Mesenchymal stem cell (in vitro differentiated cells and primary cell): ENCODE measurements around the gene C12orf50.

Source experiments
- DNase-seq: peaks from one replicate; pipeline ENCODE4 v3.0.0-alpha.2; 2013
- H2AFZ ChIP-seq: one replicate; pipeline ENCODE4 v1.6.1; 2013; ENCODE audit warnings: low read depth, mild to moderate bottlenecking, control low read depth, inconsistent platforms, low read length, moderate library complexity
- H2AK5ac ChIP-seq: 2 replicates; pipeline ENCODE4 v1.6.1; 2013; ENCODE audit warnings: low read length, moderate library complexity, mild to moderate bottlenecking, inconsistent platforms; ENCODE audit not compliant: severe bottlenecking
- H2BK120ac ChIP-seq: one replicate; pipeline ENCODE4 v1.6.1; 2013; ENCODE audit warnings: low read depth, mild to moderate bottlenecking, inconsistent platforms, low read length, moderate library complexity
- H2BK12ac ChIP-seq, 2 experiments: one replicate each; pipeline ENCODE4 v1.6.1; 2013; ENCODE audit warnings: inconsistent platforms in 2 of 2, low read length in 2 of 2, mild to moderate bottlenecking in 2 of 2, moderate library complexity in 2 of 2, control low read depth in 1 of 2
- H2BK15ac ChIP-seq: one replicate; pipeline ENCODE4 v1.6.1; 2013; ENCODE audit warnings: mild to moderate bottlenecking, low read depth, inconsistent platforms; ENCODE audit not compliant: poor library complexity, severe bottlenecking
- H2BK5ac ChIP-seq: 2 replicates; pipeline ENCODE4 v1.6.1; 2013; ENCODE audit warnings: low read depth, mild to moderate bottlenecking, low read length, control low read depth, inconsistent platforms; ENCODE audit not compliant: poor library complexity, severe bottlenecking
- H3K14ac ChIP-seq, 2 experiments: one replicate each; pipeline ENCODE4 v1.6.1; 2013; ENCODE audit warnings: inconsistent platforms in 2 of 2, low read length in 2 of 2, control low read depth in 1 of 2, mild to moderate bottlenecking in 1 of 2, moderate library complexity in 1 of 2
- H3K18ac ChIP-seq, 2 experiments: one replicate each; pipeline ENCODE4 v1.6.1; 2013; ENCODE audit warnings: inconsistent platforms in 2 of 2, low read length in 2 of 2, control low read depth in 1 of 2, low read depth in 1 of 2, mild to moderate bottlenecking in 1 of 2
- H3K23ac ChIP-seq, 2 experiments: one replicate each; pipeline ENCODE4 v1.6.1; 2013; ENCODE audit warnings: inconsistent platforms in 2 of 2, low read length in 2 of 2, mild to moderate bottlenecking in 2 of 2, moderate library complexity in 2 of 2, control low read depth in 1 of 2
- H3K27ac ChIP-seq: 2 replicates; pipeline ENCODE4 v1.5.1; 2013; ENCODE audit warnings: mild to moderate bottlenecking, moderate library complexity, low read length, control low read depth, inconsistent platforms; ENCODE audit not compliant: poor library complexity, severe bottlenecking
- H3K27me3 ChIP-seq, 2 experiments: 2 replicates each; pipeline versions ENCODE4 v1.6.1 to v1.7.0; 2013; ENCODE audit warnings: low read length in 2 of 2, mild to moderate bottlenecking in 2 of 2, moderate library complexity in 2 of 2, control low read depth in 1 of 2, inconsistent platforms in 1 of 2; ENCODE audit not compliant: control insufficient read depth in 1 of 2, insufficient read depth in 1 of 2
- H3K36me3 ChIP-seq, 2 experiments: 2 replicates each; pipeline versions ENCODE4 v1.6.1 to v1.7.0; 2013; ENCODE audit warnings: low read length in 2 of 2, control low read depth in 1 of 2, inconsistent platforms in 1 of 2, low read depth in 1 of 2, mild to moderate bottlenecking in 1 of 2; ENCODE audit not compliant: insufficient read depth in 2 of 2, control insufficient read depth in 1 of 2
- H3K4ac ChIP-seq, 2 experiments: one replicate each; pipeline ENCODE4 v1.6.1; 2013; ENCODE audit warnings: inconsistent platforms in 2 of 2, low read length in 2 of 2, mild to moderate bottlenecking in 2 of 2, moderate library complexity in 2 of 2, control low read depth in 1 of 2, low read depth in 1 of 2
- H3K4me1 ChIP-seq: 2 replicates; pipeline ENCODE4 v1.6.1; 2013; ENCODE audit warnings: low read depth, low read length, control low read depth; ENCODE audit not compliant: control insufficient read depth, insufficient read depth
- H3K4me2 ChIP-seq: 2 replicates; pipeline ENCODE4 v1.6.1; 2013; ENCODE audit warnings: low read length, mild to moderate bottlenecking, inconsistent platforms; ENCODE audit not compliant: poor library complexity, severe bottlenecking
- H3K4me3 ChIP-seq, 2 experiments: 2 replicates each; pipeline versions ENCODE4 v1.5.1 to v1.7.0; 2013; ENCODE audit warnings: low read length in 2 of 2, mild to moderate bottlenecking in 2 of 2, control low read depth in 1 of 2, low read depth in 1 of 2; ENCODE audit not compliant: insufficient read depth in 1 of 2
- H3K79me1 ChIP-seq: replicated peaks from 2 replicates; pipeline ENCODE4 v1.6.1; 2013; ENCODE audit warnings: mild to moderate bottlenecking, control low read depth, low read length, inconsistent platforms; ENCODE audit not compliant: poor library complexity, severe bottlenecking
- H3K9ac ChIP-seq: 2 replicates; pipeline ENCODE4 v1.7.0; 2013; ENCODE audit warnings: mild to moderate bottlenecking, low read length, moderate library complexity
- H3K9me3 ChIP-seq: 2 replicates; pipeline ENCODE4 v1.7.0; 2013; ENCODE audit warnings: mild to moderate bottlenecking, low read length; ENCODE audit not compliant: control insufficient read depth
- H4K8ac ChIP-seq: one replicate; pipeline ENCODE4 v1.6.1; 2013; ENCODE audit warnings: inconsistent platforms, mild to moderate bottlenecking, low read length, moderate library complexity
- H4K91ac ChIP-seq: one replicate; pipeline ENCODE4 v1.6.1; 2013; ENCODE audit warnings: mild to moderate bottlenecking, low read length, inconsistent platforms
- WGBS: methylation state at CpG from one replicate; pipeline ENCODE4 v1.1.7; 2013; ENCODE audit warnings: mixed read lengths; 5-methylcytosine and 5-hydroxymethylcytosine counted together

The C12orf50 gene

DNA sequence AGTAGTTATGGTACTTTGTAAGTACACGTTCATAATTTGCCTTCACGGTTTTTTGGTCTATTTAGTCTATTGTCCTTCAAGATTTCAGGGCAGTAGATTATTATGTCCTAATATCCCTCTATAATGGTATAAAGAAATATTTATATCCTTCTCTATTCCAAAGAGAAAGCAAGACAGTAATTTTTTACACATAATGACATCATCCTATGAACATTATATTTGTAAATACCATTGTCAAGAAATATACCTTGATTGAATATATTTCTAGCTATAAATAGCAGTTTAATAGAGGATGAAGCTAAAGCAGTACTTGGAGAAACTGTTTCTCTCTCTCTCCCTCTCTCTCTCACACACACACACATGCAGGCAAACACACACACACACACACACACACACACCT lies 77.0 kb downstream of the C12orf50 start:
- peaks cover 3% of the 10 kb centered on the region for H3K4me1 ChIP-seq
- H3K79me1 ChIP-seq: no peaks in the 10 kb centered on the region
- no peaks in the 10 kb centered on the region for H3K36me3 ChIP-seq
- no peak overlapping the region for H3K14ac ChIP-seq
- H3K4me3 ChIP-seq: no peak overlapping the region
- no peaks in the 10 kb centered on the region for H3K9me3 ChIP-seq
- no peak overlapping the region for H4K91ac ChIP-seq
- no peak overlapping the region for H3K27ac ChIP-seq
- H3K4ac ChIP-seq: no peak overlapping the region
- H3K27me3 ChIP-seq: no peaks in the 10 kb centered on the region
- H2BK120ac ChIP-seq: no peak overlapping the region
- no peak overlapping the region for H2AFZ ChIP-seq
- no peak overlapping the region for H3K9ac ChIP-seq
- no peak overlapping the region for H3K23ac ChIP-seq
- H3K18ac ChIP-seq: no peak overlapping the region
- H3K4me2 ChIP-seq: no peak overlapping the region
- no peak overlapping the region for H2AK5ac ChIP-seq
- no peak overlapping the region for H2BK5ac ChIP-seq
- WGBS: 100% methylated on average over 1 of the region's 2 CpGs
- H4K8ac ChIP-seq: no peak overlapping the region
- H2BK15ac ChIP-seq: no peak overlapping the region
- no peak overlapping the region for H2BK12ac ChIP-seq
- no peak for DNase-seq

DNA sequence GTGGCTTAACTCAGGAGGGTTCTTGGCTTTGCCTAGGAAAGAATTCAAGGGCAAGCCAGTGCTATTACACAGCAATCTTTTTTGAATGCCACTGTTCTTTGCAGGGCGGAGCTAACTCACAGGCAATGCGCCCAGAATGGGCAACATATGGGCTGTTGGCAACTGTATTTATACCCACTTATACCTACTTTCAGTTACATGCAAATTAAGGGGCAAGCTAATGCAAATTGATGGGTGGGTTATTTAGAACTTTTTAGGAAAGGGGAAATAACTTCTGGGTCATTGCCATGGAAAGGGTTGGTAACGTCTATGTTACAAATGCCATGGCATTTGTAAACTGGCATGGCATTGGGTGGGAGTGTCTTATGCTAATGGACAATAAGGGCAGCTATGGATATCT lies 85.4 kb downstream of the C12orf50 start:
- Histone ChIP-seq H3K36me3 (no peaks in the 10 kb centered on the region), H3K4me2 (no peak overlapping the region), H2BK12ac (no peak overlapping the region), H2BK120ac (no peak overlapping the region), H4K91ac (no peak overlapping the region), H3K23ac (no peak overlapping the region), H3K4me1 (no peaks in the 10 kb centered on the region), H3K9ac (no peak overlapping the region), H3K14ac (no peak overlapping the region), H3K79me1 (no peaks in the 10 kb centered on the region), H3K4ac (no peak overlapping the region), H3K9me3 (peaks cover 5% of the 10 kb centered on the region), H2AFZ (no peak overlapping the region), H2BK15ac (no peak overlapping the region), H2AK5ac (no peak overlapping the region), H3K27me3 (no peaks in the 10 kb centered on the region), H3K27ac (no peak overlapping the region), H2BK5ac (no peak overlapping the region), H3K18ac (no peak overlapping the region), H3K4me3 (no peak overlapping the region), H4K8ac (no peak overlapping the region)
- no peak for DNase-seq
- WGBS: 100% methylated on average over 1 of the region's 3 CpGs

GRCh38 chr12:87943023-87943422 lies 86.2 kb downstream of the C12orf50 start:
- no peak overlapping the region for H2BK12ac ChIP-seq
- no peak overlapping the region for H2BK120ac ChIP-seq
- H4K8ac ChIP-seq: no peak overlapping the region
- no peak overlapping the region for H3K18ac ChIP-seq
- H2BK5ac ChIP-seq: no peak overlapping the region
- no peaks in the 10 kb centered on the region for H3K27me3 ChIP-seq
- DNase-seq: no peak
- H3K9me3 ChIP-seq: peaks cover 5% of the 10 kb centered on the region
- H3K79me1 ChIP-seq: no peaks in the 10 kb centered on the region
- no peaks in the 10 kb centered on the region for H3K36me3 ChIP-seq
- no peak overlapping the region for H3K4ac ChIP-seq
- H2AFZ ChIP-seq: no peak overlapping the region
- 80% methylated on average over 1 of the region's 1 CpG for WGBS
- H3K27ac ChIP-seq: no peak overlapping the region
- H2AK5ac ChIP-seq: no peak overlapping the region
- no peak overlapping the region for H3K14ac ChIP-seq
- H4K91ac ChIP-seq: no peak overlapping the region
- H3K4me3 ChIP-seq: no peak overlapping the region
- no peaks in the 10 kb centered on the region for H3K4me1 ChIP-seq
- no peak overlapping the region for H3K9ac ChIP-seq
- no peak overlapping the region for H2BK15ac ChIP-seq
- no peak overlapping the region for H3K23ac ChIP-seq
- no peak overlapping the region for H3K4me2 ChIP-seq

DNA sequence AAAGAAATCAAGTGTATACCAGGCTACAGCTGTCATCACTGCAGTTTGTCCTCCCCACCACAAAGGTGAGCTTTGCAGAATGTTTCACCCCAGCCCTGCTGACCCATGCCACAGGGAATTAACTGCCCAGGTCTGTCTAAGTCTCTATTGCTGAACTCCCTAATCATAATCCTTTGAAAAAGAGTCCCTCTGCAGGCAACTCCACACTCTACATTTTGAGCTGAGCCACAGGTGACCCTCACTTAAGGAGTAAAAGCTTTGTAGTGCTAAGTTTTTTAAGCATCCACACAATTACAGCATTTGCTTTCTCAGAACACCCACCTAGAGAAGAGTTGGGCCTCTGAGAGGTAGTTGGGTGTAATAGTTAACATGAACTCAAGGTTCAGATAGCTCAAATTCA lies 90.0 kb downstream of the C12orf50 start:
- H2BK120ac ChIP-seq: no peak overlapping the region
- no peaks in the 10 kb centered on the region for H3K4me1 ChIP-seq
- no peak overlapping the region for H2BK12ac ChIP-seq
- H3K79me1 ChIP-seq: no peaks in the 10 kb centered on the region
- H3K27me3 ChIP-seq: no peaks in the 10 kb centered on the region
- H3K4me3 ChIP-seq: no peak overlapping the region
- no peak for DNase-seq
- H2AK5ac ChIP-seq: no peak overlapping the region
- H3K36me3 ChIP-seq: no peaks in the 10 kb centered on the region
- no peak overlapping the region for H4K91ac ChIP-seq
- no peak overlapping the region for H3K4ac ChIP-seq
- no peak overlapping the region for H3K14ac ChIP-seq
- H2AFZ ChIP-seq: no peak overlapping the region
- H3K23ac ChIP-seq: no peak overlapping the region
- no peak overlapping the region for H3K18ac ChIP-seq
- no peaks in the 10 kb centered on the region for H3K9me3 ChIP-seq
- H3K9ac ChIP-seq: no peak overlapping the region
- H3K4me2 ChIP-seq: no peak overlapping the region
- H2BK15ac ChIP-seq: no peak overlapping the region
- no peak overlapping the region for H4K8ac ChIP-seq
- no peak overlapping the region for H2BK5ac ChIP-seq
- no peak overlapping the region for H3K27ac ChIP-seq
